MCF 10A (cell line): ENCODE measurements around the gene DLG2. TPM values are rescaled to one million over a fixed set of nuclear protein-coding genes. Genes with fewer than 3 reads are reported as not detected.

ENCODE experiments used
- BruUV-seq: library from RNA; stranded (reverse); fragments of 400-500 nt; replicated peaks from 2 replicates; lab custom pipeline; 2021; lab: Mats Ljungman, UMichigan
- CTCF ChIA-PET: fragments of 300-600 bp; sonication (Branson Sonifier 250); formaldehyde crosslinking; extraction: SDS; loops from one replicate; lab custom pipeline; 2021; ENCODE audit warnings: antibody characterized with exemption, inconsistent platforms; lab: Yijun Ruan, JAX
- POLR2A ChIA-PET: fragments of 300-600, 350-650 bp; sonication (Branson Sonifier 250); formaldehyde crosslinking; extraction: SDS; loops from one replicate; lab custom pipeline; 2020; ENCODE audit warnings: antibody characterized with exemption, inconsistent platforms; lab: Yijun Ruan, JAX
- DNase-seq: peaks from one replicate; pipeline ENCODE4 v3.0.0-alpha.2; 2018; ENCODE audit not compliant: unreplicated experiment
- H3K27ac Mint-ChIP-seq: one replicate; pipeline ENCODE4 v1.8.0; 2022; ENCODE audit warnings: mild to moderate bottlenecking, low read depth, mixed read lengths; ENCODE audit not compliant: unreplicated experiment
- H3K27me3 Mint-ChIP-seq: one replicate; pipeline ENCODE4 v1.8.0; 2022; ENCODE audit warnings: mixed read lengths; ENCODE audit not compliant: insufficient read depth, unreplicated experiment
- H3K36me3 Mint-ChIP-seq: one replicate; pipeline ENCODE4 v1.8.0; 2022; ENCODE audit warnings: mild to moderate bottlenecking, moderate library complexity, mixed read lengths; ENCODE audit not compliant: insufficient read depth, unreplicated experiment
- H3K4me1 Mint-ChIP-seq: one replicate; pipeline ENCODE4 v1.8.0; 2022; ENCODE audit warnings: mixed read lengths; ENCODE audit not compliant: insufficient read depth, unreplicated experiment
- H3K4me3 Mint-ChIP-seq: one replicate; pipeline ENCODE4 v1.8.0; 2022; ENCODE audit warnings: mild to moderate bottlenecking, moderate library complexity, mixed read lengths; ENCODE audit not compliant: unreplicated experiment
- H3K9me3 Mint-ChIP-seq: one replicate; pipeline ENCODE4 v1.8.0; 2022; ENCODE audit warnings: mixed read lengths; ENCODE audit not compliant: unreplicated experiment
- intact Hi-C: fragments of 100-400 bp; cut with micrococcal nuclease; formaldehyde crosslinking; loops from 2 replicates; pipeline ENCODE4 v1.14.1; 2022
- total RNA-seq: library from RNA; stranded (reverse); gene quantifications from 2 replicates; pipeline ENCODE4 v1.2.3, GENCODE V29; 2022
- TF ChIP-seq, protein P1 (sequence below): fragments of 200-600 bp; IDR thresholded peaks from one replicate; pipeline ENCODE4 v1.8.0; 2022; ENCODE audit warnings: antibody characterized with exemption, mild to moderate bottlenecking; ENCODE audit not compliant: unreplicated experiment

Gene DLG2
- total RNA-seq, 1 experiment from 2014 or later: 0.26 TPM

DNA sequence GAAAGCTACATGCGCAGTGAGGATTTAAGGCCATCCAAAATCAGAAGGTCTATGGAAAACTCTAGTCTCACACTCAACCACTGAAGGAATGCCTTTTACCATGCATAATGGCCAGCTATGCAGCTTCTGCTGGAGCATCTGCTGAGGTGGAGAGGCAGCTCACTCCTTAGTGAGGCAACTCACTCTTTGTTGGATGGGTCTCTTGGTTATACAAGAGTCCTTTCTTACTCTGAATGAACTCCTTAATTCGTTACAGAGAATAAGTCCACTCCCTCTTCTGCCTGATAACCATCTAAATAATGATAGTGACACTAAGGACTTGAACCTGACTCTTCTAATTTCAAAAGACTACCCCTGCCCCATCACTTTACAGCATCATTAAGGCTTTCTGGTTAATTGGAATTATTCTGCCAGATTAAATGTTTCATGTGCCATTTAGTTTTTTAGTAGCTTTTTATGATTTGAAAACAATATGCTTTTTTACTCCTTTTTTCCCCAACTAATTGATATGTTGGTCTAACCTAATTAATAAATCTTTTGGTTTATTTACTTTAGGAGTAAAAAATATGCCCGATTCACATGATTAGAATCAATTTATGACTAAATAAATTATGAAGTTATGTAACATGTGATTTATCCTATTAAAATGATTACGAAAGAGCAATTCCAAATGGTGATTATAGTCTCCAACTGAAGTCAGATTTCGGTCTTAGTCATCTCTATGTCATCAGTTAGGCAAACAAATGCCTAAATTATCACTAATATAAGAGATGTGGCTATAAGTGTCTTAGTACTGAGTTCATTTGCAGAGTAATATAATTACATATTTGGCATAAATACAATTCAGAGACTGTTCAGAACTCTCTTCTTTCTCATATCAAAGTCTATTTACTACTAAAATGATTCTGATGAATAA lies 2054.3 kb downstream of the DLG2 start:
- no peak overlapping the region for H3K27ac Mint-ChIP-seq
- no peak overlapping the region for H3K4me3 Mint-ChIP-seq
- ChIA-PET CTCF (interaction anchor here (0.7 kb wide), 1 partner anchor 148 kb away, joined by 3 read pairs; no protein-coding TSS in a partner anchor), POLR2A (no interaction called here)
- intact Hi-C loops: no loop called here
- no TSS peak for BruUV-seq
- H3K36me3 Mint-ChIP-seq: no peaks in the 10 kb centered on the region
- TF ChIP-seq, protein P1, sequence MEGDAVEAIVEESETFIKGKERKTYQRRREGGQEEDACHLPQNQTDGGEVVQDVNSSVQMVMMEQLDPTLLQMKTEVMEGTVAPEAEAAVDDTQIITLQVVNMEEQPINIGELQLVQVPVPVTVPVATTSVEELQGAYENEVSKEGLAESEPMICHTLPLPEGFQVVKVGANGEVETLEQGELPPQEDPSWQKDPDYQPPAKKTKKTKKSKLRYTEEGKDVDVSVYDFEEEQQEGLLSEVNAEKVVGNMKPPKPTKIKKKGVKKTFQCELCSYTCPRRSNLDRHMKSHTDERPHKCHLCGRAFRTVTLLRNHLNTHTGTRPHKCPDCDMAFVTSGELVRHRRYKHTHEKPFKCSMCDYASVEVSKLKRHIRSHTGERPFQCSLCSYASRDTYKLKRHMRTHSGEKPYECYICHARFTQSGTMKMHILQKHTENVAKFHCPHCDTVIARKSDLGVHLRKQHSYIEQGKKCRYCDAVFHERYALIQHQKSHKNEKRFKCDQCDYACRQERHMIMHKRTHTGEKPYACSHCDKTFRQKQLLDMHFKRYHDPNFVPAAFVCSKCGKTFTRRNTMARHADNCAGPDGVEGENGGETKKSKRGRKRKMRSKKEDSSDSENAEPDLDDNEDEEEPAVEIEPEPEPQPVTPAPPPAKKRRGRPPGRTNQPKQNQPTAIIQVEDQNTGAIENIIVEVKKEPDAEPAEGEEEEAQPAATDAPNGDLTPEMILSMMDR: no peak
- DNase-seq: peak; percentile 24
- H3K9me3 Mint-ChIP-seq: no peaks in the 10 kb centered on the region
- H3K27me3 Mint-ChIP-seq: peaks cover 48% of the 10 kb centered on the region
- no peaks in the 10 kb centered on the region for H3K4me1 Mint-ChIP-seq

DNA sequence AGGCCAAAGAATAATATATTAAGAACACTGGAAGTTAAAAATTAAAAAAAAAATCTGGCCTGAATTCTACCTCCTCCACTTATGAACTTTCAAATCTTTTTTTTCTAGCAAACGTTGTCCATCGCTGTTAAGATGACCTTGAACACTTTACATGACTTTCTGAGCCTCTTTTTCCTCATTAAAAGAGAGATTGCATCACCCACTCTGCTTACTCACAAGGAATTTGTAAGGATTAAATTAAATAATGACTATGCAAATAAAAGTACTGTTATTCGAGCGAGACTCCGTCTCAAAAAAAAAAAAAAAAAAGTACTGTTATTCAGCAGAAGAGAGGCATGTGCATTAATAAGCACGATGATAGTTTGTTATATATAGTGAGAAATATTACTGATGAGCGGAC lies 2055.8 kb downstream of the DLG2 start:
- no TSS peak for BruUV-seq

DNA sequence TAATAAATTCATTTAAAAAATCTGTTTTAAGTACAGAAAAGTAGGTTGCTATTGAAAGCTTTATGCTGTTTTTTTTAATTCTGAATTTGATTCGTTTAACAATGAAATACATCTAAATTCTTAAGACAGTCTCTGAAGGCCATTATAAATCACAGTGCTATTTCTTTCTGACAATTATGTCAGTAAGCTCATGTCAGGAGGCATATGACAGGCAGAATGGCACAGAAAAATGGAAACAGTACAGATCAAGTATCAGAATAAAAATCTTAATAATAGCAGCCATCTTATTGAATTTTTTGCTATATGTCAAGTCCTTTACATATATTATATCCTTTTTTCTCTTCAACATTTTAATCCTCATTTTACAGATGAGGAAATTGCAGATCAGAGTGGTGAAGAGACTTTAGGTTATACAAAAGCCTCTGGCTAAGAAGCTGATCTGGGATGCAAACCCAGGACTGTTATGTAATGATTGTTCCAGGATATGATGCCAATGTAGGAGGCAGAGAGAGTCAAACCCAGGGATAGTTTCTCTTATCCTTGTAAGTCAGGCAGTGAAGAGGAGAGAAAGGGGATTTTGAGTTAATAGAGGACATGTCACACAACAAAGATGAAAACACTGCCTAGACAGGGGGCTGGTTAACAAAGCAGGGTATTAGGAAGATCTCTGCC lies 2057.9 kb downstream of the DLG2 start:
- no peak for DNase-seq
- Mint-ChIP-seq H3K27ac (no peak overlapping the region), H3K4me3 (no peak overlapping the region), H3K9me3 (no peaks in the 10 kb centered on the region), H3K36me3 (no peaks in the 10 kb centered on the region), H3K27me3 (peaks cover 35% of the 10 kb centered on the region), H3K4me1 (no peaks in the 10 kb centered on the region)
- CTCF ChIA-PET: interaction anchor here (0.8 kb wide), 1 partner anchor 102 kb away, joined by 3 read pairs; no protein-coding TSS in a partner anchor
- intact Hi-C loops: no loop called here
- POLR2A ChIA-PET: no interaction called here
- no TSS peak for BruUV-seq
- TF ChIP-seq, protein P1: no peak

More for the DNA sequence above, 2055.8 kb downstream of the DLG2 start:
- intact Hi-C loops: no loop called here
- DNase-seq: peak; percentile 5
- ChIA-PET CTCF (interaction anchor here (0.6 kb wide), 1 partner anchor 256 kb away, joined by 4 read pairs; no protein-coding TSS in a partner anchor), POLR2A (no interaction called here)
- peaks cover 53% of the 10 kb centered on the region for H3K27me3 Mint-ChIP-seq
- H3K4me1 Mint-ChIP-seq: no peaks in the 10 kb centered on the region
- no peak overlapping the region for H3K4me3 Mint-ChIP-seq
- H3K9me3 Mint-ChIP-seq: no peaks in the 10 kb centered on the region
- H3K36me3 Mint-ChIP-seq: no peaks in the 10 kb centered on the region
- TF ChIP-seq, protein P1: no peak
- H3K27ac Mint-ChIP-seq: no peak overlapping the region

DNA sequence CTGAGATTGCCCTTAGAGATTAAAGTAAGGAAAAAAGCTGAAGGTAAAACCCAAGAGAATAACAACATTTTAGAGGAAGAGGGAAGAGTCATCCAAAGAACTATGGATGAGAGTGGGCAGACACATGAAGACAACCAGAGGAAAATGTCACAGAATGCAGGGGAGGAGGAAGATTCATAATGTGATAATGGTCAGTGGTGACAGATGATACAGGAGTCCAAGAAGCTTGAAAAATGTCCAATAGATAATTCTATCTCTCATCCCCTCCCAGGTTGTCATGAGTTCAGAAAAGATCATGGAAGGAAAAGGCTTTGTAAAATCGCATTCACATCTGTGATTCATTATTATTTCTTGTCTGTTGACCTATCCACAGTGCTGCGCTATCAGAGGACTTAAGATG lies 2058.6 kb downstream of the DLG2 start:
- H3K27ac Mint-ChIP-seq: no peak overlapping the region
- TF ChIP-seq, protein P1: no peak
- BruUV-seq: no TSS peak
- no peaks in the 10 kb centered on the region for H3K4me1 Mint-ChIP-seq
- H3K27me3 Mint-ChIP-seq: peaks cover 35% of the 10 kb centered on the region
- no peaks in the 10 kb centered on the region for H3K36me3 Mint-ChIP-seq
- POLR2A ChIA-PET: no interaction called here
- no peak for DNase-seq
- no peaks in the 10 kb centered on the region for H3K9me3 Mint-ChIP-seq
- CTCF ChIA-PET: interaction anchor here (0.8 kb wide), 1 partner anchor 103 kb away, joined by 3 read pairs; no protein-coding TSS in a partner anchor
- intact Hi-C loops: no loop called here
- H3K4me3 Mint-ChIP-seq: no peak overlapping the region
